ENCODE data around the gene P2RY10. TPM values are rescaled to one million over a fixed set of nuclear protein-coding genes. Genes with fewer than 3 reads are reported as not detected.

Gene P2RY10
- total and polyA plus RNA-seq, 2 donors (not counting 3 experiments of a cell fraction or from before 2014, with no cell fraction given), result not detected

DNA sequence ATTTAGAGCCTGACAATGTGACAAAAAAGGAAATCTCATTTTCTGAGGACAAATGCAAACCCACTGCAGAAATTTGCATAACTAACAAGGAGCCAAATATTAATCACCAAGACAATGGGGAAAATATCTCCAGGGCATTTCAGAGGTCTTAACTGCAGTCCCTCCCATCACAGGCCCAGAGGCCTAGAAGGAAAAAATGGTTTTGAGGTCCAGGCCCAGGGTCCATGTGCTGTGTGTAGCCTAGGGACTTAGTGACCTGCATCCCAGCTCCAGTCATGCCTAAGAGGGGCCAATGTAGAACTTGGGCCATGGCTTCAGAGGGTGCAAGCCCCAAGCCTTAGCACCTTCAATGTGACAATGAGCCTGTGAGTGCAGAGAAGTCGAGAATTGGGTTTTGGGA lies 44.2 kb downstream of the P2RY10 start:
- intact Hi-C loops (cut with micrococcal nuclease), result no loop called here
- Histone ChIP-seq H3K27ac (ENCODE audit: insufficient read depth, low read depth, low read length) (no peak overlapping the region), H3K4me2 (ENCODE audit: insufficient read depth, low read length) (no peak overlapping the region), H3K4me1 (ENCODE audit: control insufficient read depth, extremely low read depth, insufficient read depth, low read length) (no peaks in the 10 kb centered on the region), H3K9ac (replicated peaks; ENCODE audit: extremely low read depth, insufficient read depth, low read length) (no peak overlapping the region), H3K27me3 (ENCODE audit: control insufficient read depth in 2 of 2, insufficient read depth in 2 of 2, low read length in 2 of 2) (no peaks in the 10 kb centered on the region), H3K4me3 (replicated peaks in 1 of 3; ENCODE audit: insufficient read depth in 1 of 3, low read depth in 1 of 3, low read length in 3 of 3) (no peak overlapping the region), H3K9me3 (replicated peaks; ENCODE audit: control insufficient read depth, insufficient read depth, low read length) (no peaks in the 10 kb centered on the region), H2AFZ (ENCODE audit: low read depth, low read length) (no peak overlapping the region), H3K36me3 (ENCODE audit: control insufficient read depth in 2 of 2, extremely low read depth in 1 of 2, insufficient read depth in 2 of 2, low read length in 2 of 2) (no peaks in the 10 kb centered on the region), H4K20me1 (replicated peaks; ENCODE audit: control insufficient read depth, extremely low read depth, insufficient read depth, low read length) (no peaks in the 10 kb centered on the region), H3K79me2 (ENCODE audit: control insufficient read depth, insufficient read depth, low read length) (no peaks in the 10 kb centered on the region), H3K9me1 (replicated peaks; ENCODE audit: control insufficient read depth, extremely low read depth, insufficient read depth, low read length) (no peaks in the 10 kb centered on the region)
- no TSS peak for BruUV-seq (replicated peaks)
- ChIA-PET CTCF (no interaction called here), POLR2A (no interaction called here)
- no peak for TF ChIP-seq JUN (IDR thresholded peaks at IDR 0.05; ENCODE audit: borderline replicate concordance, insufficient read depth, insufficient read length, low read depth)
- TF ChIP-seq EZH2 (IDR thresholded peaks at IDR 0.05; ENCODE audit: borderline replicate concordance, low read depth, low read length, severe bottlenecking), result no peak
- TF ChIP-seq, protein P1, sequence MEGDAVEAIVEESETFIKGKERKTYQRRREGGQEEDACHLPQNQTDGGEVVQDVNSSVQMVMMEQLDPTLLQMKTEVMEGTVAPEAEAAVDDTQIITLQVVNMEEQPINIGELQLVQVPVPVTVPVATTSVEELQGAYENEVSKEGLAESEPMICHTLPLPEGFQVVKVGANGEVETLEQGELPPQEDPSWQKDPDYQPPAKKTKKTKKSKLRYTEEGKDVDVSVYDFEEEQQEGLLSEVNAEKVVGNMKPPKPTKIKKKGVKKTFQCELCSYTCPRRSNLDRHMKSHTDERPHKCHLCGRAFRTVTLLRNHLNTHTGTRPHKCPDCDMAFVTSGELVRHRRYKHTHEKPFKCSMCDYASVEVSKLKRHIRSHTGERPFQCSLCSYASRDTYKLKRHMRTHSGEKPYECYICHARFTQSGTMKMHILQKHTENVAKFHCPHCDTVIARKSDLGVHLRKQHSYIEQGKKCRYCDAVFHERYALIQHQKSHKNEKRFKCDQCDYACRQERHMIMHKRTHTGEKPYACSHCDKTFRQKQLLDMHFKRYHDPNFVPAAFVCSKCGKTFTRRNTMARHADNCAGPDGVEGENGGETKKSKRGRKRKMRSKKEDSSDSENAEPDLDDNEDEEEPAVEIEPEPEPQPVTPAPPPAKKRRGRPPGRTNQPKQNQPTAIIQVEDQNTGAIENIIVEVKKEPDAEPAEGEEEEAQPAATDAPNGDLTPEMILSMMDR (IDR thresholded peaks at IDR 0.05; ENCODE audit: extremely low read depth in 1 of 2, insufficient read depth in 1 of 2, low read depth in 1 of 2, low read length in 2 of 2), result no peak
- TF ChIP-seq GATA2 (IDR thresholded peaks at IDR 0.05; ENCODE audit: insufficient read depth, insufficient read length, low read depth, low read length), result no peak
- TF ChIP-seq, protein P2, sequence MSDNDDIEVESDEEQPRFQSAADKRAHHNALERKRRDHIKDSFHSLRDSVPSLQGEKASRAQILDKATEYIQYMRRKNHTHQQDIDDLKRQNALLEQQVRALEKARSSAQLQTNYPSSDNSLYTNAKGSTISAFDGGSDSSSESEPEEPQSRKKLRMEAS (IDR thresholded peaks at IDR 0.05; ENCODE audit: insufficient read depth, insufficient read length), result no peak
- DNase-seq (ENCODE audit: low read depth, low spot score), result no peak
- dilution Hi-C loops (cut with MboI; ENCODE audit: extremely low pct_ligation_motif_present, low sequenced_read_pairs), result no loop called here
- no peak for FAIRE-seq

All from endothelial cell of umbilical vein (primary cell).